ENCODE data around the gene RAD51. TPM values are rescaled to one million over a fixed set of nuclear protein-coding genes. Genes with fewer than 3 reads are reported as not detected.

The RAD51 gene
- total RNA-seq, 6 experiments from 2014 or later = 0.66 to 1.7 (median 1.1) TPM; not detected in 2

- intact Hi-C loops (cut with DNase I) = no loop called here
- 92% methylated on average over 2 of the region's 2 CpGs for WGBS (ENCODE audit: insufficient coverage, low coverage, low lambda C conversion rate, missing lambda C conversion rate)
- Histone ChIP-seq H3K4me3 (no peak overlapping the region), H3K36me3 (no peaks in the 10 kb centered on the region), H3K4me1 (no peaks in the 10 kb centered on the region), H3K9me3 (no peaks in the 10 kb centered on the region), H3K27me3 (no peaks in the 10 kb centered on the region), H3K27ac (no peak overlapping the region)
- DNase-seq (no peak), ATAC-seq (no peak)
- TF ChIP-seq POLR2A (IDR thresholded peaks at IDR 0.05) = no peak
- no peak for TF ChIP-seq CTCF (IDR thresholded peaks at IDR 0.05)
These were observed 28.9 kb downstream of the RAD51 start for GRCh38 chr15:40723919-40724318.

GRCh38 chr15:40731034-40731433 lies 36.1 kb downstream of the RAD51 start:
- Histone ChIP-seq H3K36me3 (peaks cover 0 to 10% (median 5%) of the 10 kb centered on the region in 4 donors), H3K27ac (no peak overlapping the region), H3K4me3 (no peak overlapping the region), H3K9me3 (no peaks in the 10 kb centered on the region), H3K4me1 (no peaks in the 10 kb centered on the region), H3K27me3 (no peaks in the 10 kb centered on the region)
- intact Hi-C loops (cut with DNase I) = no loop called here
- DNase-seq (no peak), ATAC-seq (peak; percentile 25 to 79 (median 48))
- WGBS (ENCODE audit: insufficient coverage, low coverage, low lambda C conversion rate, missing lambda C conversion rate) = 66% methylated on average over 3 of the region's 3 CpGs
- TF ChIP-seq POLR2A (IDR thresholded peaks at IDR 0.05) (no peak), CTCF (IDR thresholded peaks at IDR 0.05) (no peak)

- DNase-seq = no peak
These were observed 41.6 kb downstream of the RAD51 start for GRCh38 chr15:40736575-40736974.

GRCh38 chr15:40737048-40737447 lies 42.1 kb downstream of the RAD51 start:
- Histone ChIP-seq H3K36me3 (peaks cover 0 to 53% (median 10%) of the 10 kb centered on the region in 4 donors), H3K4me1 (no peaks in the 10 kb centered on the region), H3K9me3 (no peaks in the 10 kb centered on the region), H3K27me3 (no peaks in the 10 kb centered on the region), H3K4me3 (no peak overlapping the region), H3K27ac (no peak overlapping the region)
- DNase-seq (no peak), ATAC-seq (no peak)
- intact Hi-C loops (cut with DNase I) = no loop called here
- WGBS (ENCODE audit: insufficient coverage, low coverage, low lambda C conversion rate, missing lambda C conversion rate) = 93% methylated on average over 2 of the region's 3 CpGs
- no peak for TF ChIP-seq CTCF (IDR thresholded peaks at IDR 0.05)
- TF ChIP-seq POLR2A (IDR thresholded peaks at IDR 0.05) = no peak

More at GRCh38 chr15:40736575-40736974, 41.6 kb downstream of the RAD51 start:
- Histone ChIP-seq H3K27me3 (no peaks in the 10 kb centered on the region), H3K4me3 (no peak overlapping the region), H3K9me3 (no peaks in the 10 kb centered on the region), H3K36me3 (peaks cover 0 to 53% (median 10%) of the 10 kb centered on the region in 4 donors), H3K27ac (no peak overlapping the region), H3K4me1 (no peaks in the 10 kb centered on the region)
- intact Hi-C loops (cut with DNase I) = no loop called here
- no peak for TF ChIP-seq POLR2A (IDR thresholded peaks at IDR 0.05)
- no peak for TF ChIP-seq CTCF (IDR thresholded peaks at IDR 0.05)
- no peak for ATAC-seq
- 94% methylated on average over 4 of the region's 4 CpGs for WGBS (ENCODE audit: insufficient coverage, low coverage, low lambda C conversion rate, missing lambda C conversion rate)

- peak in 1 of 3 donors; percentile 2 for DNase-seq
- Histone ChIP-seq H3K36me3 (peaks cover 0 to 57% (median 8%) of the 10 kb centered on the region in 4 donors), H3K9me3 (no peaks in the 10 kb centered on the region), H3K4me1 (peaks cover 0 to 14% (median 6%) of the 10 kb centered on the region in 4 donors), H3K27ac (no peak overlapping the region), H3K27me3 (no peaks in the 10 kb centered on the region), H3K4me3 (no peak overlapping the region)
- intact Hi-C loops (cut with DNase I) = no loop called here
- 77% methylated on average over 2 of the region's 2 CpGs for WGBS (ENCODE audit: insufficient coverage, low coverage, low lambda C conversion rate, missing lambda C conversion rate)
- ATAC-seq = no peak
- TF ChIP-seq POLR2A (IDR thresholded peaks at IDR 0.05) = no peak
- TF ChIP-seq CTCF (IDR thresholded peaks at IDR 0.05) = no peak
These were observed 44.1 kb downstream of the RAD51 start for GRCh38 chr15:40739047-40739446.
